T follicular helper cell (primary cell): Measurements from ENCODE around the gene CENPB.
"Not testable (repeated sequence)": the region's sequence is repeated elsewhere in the genome, so short reads cannot be mapped to it uniquely, and the experiment has no call there.

Experiments
- DNase-seq: peaks from one replicate; pipeline ENCODE4 v3.0.0-alpha.2; 2020; ENCODE audit warnings: low read depth
- total RNA-seq, 2 experiments: gene quantifications; one replicate each; lab custom pipeline; 2026; lab: John Stamatoyannopoulos, UW

CENPB gene
- total RNA-seq = 86.8 to 121 reads per million in 2 experiments

- peak; percentile 84 for DNase-seq
Measured at GRCh38 chr20:3786665-3787323, at the start of gene CENPB. Gene CENPB (minus strand): TSS chr20:3786740. CDS start chr20:3786483, 257 bp downstream.

- no peak for DNase-seq
Measured at GRCh38 chr20:3836132-3836531, 49.6 kb upstream of the CENPB start.

- DNase-seq = not testable (repeated sequence)
Measured at GRCh38 chr20:3829891-3830290, 43.4 kb upstream of the CENPB start.

GRCh38 chr20:3828798-3829197 lies 42.3 kb upstream of the CENPB start:
- DNase-seq = no peak

- DNase-seq = no peak
Measured at GRCh38 chr20:3826420-3826819, 39.9 kb upstream of the CENPB start.

GRCh38 chr20:3825526-3825925 lies 39.0 kb upstream of the CENPB start:
- no peak for DNase-seq

GRCh38 chr20:3823881-3824280 lies 37.3 kb upstream of the CENPB start:
- no peak for DNase-seq

GRCh38 chr20:3821996-3822395 lies 35.5 kb upstream of the CENPB start:
- no peak for DNase-seq

- DNase-seq = no peak
Measured at GRCh38 chr20:3820901-3821727, 34.6 kb upstream of the CENPB start.

- DNase-seq = peak; percentile 85
Measured at GRCh38 chr20:3820048-3820900, 33.7 kb upstream of the CENPB start, which contains the start of gene AP5S1. Gene AP5S1 (plus strand): TSS chr20:3820547. CDS start chr20:3822118, 1,571 bp downstream.

- no peak for DNase-seq
Measured at GRCh38 chr20:3819411-3820047, 33.0 kb upstream of the CENPB start.

- DNase-seq = no peak
Measured at GRCh38 chr20:3818155-3819151, 31.9 kb upstream of the CENPB start.

GRCh38 chr20:3815703-3816315 lies 29.3 kb upstream of the CENPB start:
- DNase-seq = no peak

- DNase-seq = no peak
Measured at GRCh38 chr20:3814928-3815495, 28.5 kb upstream of the CENPB start.

- DNase-seq = no peak
Measured at GRCh38 chr20:3813848-3814581, 27.5 kb upstream of the CENPB start.

- DNase-seq = no peak
Measured at GRCh38 chr20:3812975-3813847, 26.7 kb upstream of the CENPB start.

- no peak for DNase-seq
Measured at GRCh38 chr20:3812259-3812681, 25.7 kb upstream of the CENPB start.
